GM12878 (cell line): ENCODE data around the gene ICA1. TPM values are rescaled to one million over a fixed set of nuclear protein-coding genes. Genes with fewer than 3 reads are reported as not detected.

Experiments
- ATAC-seq: fragments of 200-7000 bp; cut with Tn5 transposase; 3 replicates; pipeline ENCODE4 v1.9.1; 2020; ENCODE audit warnings: mild to moderate bottlenecking, moderate library complexity
- BruUV-seq: library from RNA; stranded (reverse); fragments of 400-500 nt; replicated peaks from 2 replicates; lab custom pipeline; 2021; lab: Mats Ljungman, UMichigan
- CTCF ChIA-PET: fragments of 300-600 bp; sonication (Branson Sonifier 250); formaldehyde crosslinking; extraction: SDS; loops from one replicate; lab custom pipeline; 2021; ENCODE audit warnings: inconsistent platforms; lab: Yijun Ruan, JAX
- POLR2A ChIA-PET: fragments of 350-600 bp; formaldehyde crosslinking; extraction: SDS; loops from one replicate; lab custom pipeline; 2021; ENCODE audit warnings: inconsistent platforms; lab: Charles Lee
- RAD21 ChIA-PET: fragments of 300-600 bp; sonication (Branson Sonifier 250); formaldehyde crosslinking; loops from one replicate; lab custom pipeline; 2023; ENCODE audit warnings: antibody characterized with exemption; ENCODE audit not compliant: unreplicated experiment; lab: Charles Lee
- SMC1A ChIA-PET: fragments of 300-600 bp; sonication (Branson Sonifier 250); formaldehyde crosslinking; loops from one replicate; lab custom pipeline; 2023; ENCODE audit not compliant: unreplicated experiment, uncharacterized antibody; lab: Charles Lee
- DNase-seq: peaks from one replicate; pipeline ENCODE4 v3.0.0-alpha.2; 2011; ENCODE audit warnings: low read depth, low spot score
- FAIRE-seq: peaks from 3 replicates; lab custom pipeline; 2011; peaks lifted over from hg19 to GRCh38; lab: Jason Lieb, UNC
- H2AFZ ChIP-seq: 2 replicates; pipeline ENCODE4 v1.6.0; 2011; ENCODE audit warnings: low read depth, low read length, control low read depth; ENCODE audit not compliant: control insufficient read depth
- H3K27ac ChIP-seq: 2 replicates; pipeline ENCODE4 v1.5.1; 2011; ENCODE audit warnings: control low read depth; ENCODE audit not compliant: control insufficient read depth, insufficient read depth
- H3K27me3 ChIP-seq, 2 experiments: replicated peaks in 1 of 2; 2 replicates each; pipeline versions ENCODE4 v1.6.0 to v1.6.1; 2011; ENCODE audit warnings: low read length in 1 of 2; ENCODE audit not compliant: control insufficient read depth in 2 of 2, insufficient read depth in 2 of 2
- H3K36me3 ChIP-seq, 2 experiments: 2 replicates each; pipeline ENCODE4 v1.5.1; 2011; ENCODE audit warnings: low read length in 1 of 2; ENCODE audit not compliant: control insufficient read depth in 2 of 2, insufficient read depth in 2 of 2
- H3K4me1 ChIP-seq: 2 replicates; pipeline ENCODE4 v1.6.1; 2011; ENCODE audit warnings: mild to moderate bottlenecking, low read length, moderate library complexity, mixed read lengths; ENCODE audit not compliant: control insufficient read depth, insufficient read depth
- H3K4me2 ChIP-seq: 2 replicates; pipeline ENCODE4 v1.6.0; 2011; ENCODE audit warnings: control low read depth; ENCODE audit not compliant: control insufficient read depth, insufficient read depth
- H3K4me3 ChIP-seq: fragments of 200-600 bp; sonication (generic); 2 replicates; pipeline ENCODE4 v1.5.1; 2016
- H3K79me2 ChIP-seq: 2 replicates; pipeline ENCODE4 v1.6.0; 2011; ENCODE audit warnings: low read length; ENCODE audit not compliant: control insufficient read depth, insufficient read depth
- H3K9ac ChIP-seq: 2 replicates; pipeline ENCODE4 v1.8.0; 2011; ENCODE audit warnings: low read length, control low read depth, mixed read lengths; ENCODE audit not compliant: control insufficient read depth, insufficient read depth
- H3K9me3 ChIP-seq: replicated peaks from 3 replicates; pipeline ENCODE4 v1.5.1; 2011; ENCODE audit warnings: mild to moderate bottlenecking, low read length; ENCODE audit not compliant: control insufficient read depth, insufficient read depth
- H4K20me1 ChIP-seq: 2 replicates; pipeline ENCODE4 v1.6.0; 2011; ENCODE audit not compliant: control insufficient read depth, insufficient read depth
- E2F4 ChIP-seq: IDR thresholded peaks from 2 replicates; pipeline ENCODE4 v1.6.1; 2012; ENCODE audit warnings: low read depth, low read length, improper control_type of control experiment
- RCOR1 ChIP-seq: conservative IDR thresholded peaks from 2 replicates; pipeline ENCODE4 v1.6.1; 2012; ENCODE audit warnings: low read depth, low read length, improper control_type of control experiment
- SUPT20H ChIP-seq: IDR thresholded peaks from 2 replicates; pipeline ENCODE4 v1.6.1; 2011; ENCODE audit warnings: low read depth, mild to moderate bottlenecking, low read length, moderate library complexity, borderline replicate concordance; ENCODE audit not compliant: control insufficient read depth
- ZNF274 ChIP-seq: IDR thresholded peaks from one replicate; pipeline ENCODE4 v1.8.0; 2011; ENCODE audit not compliant: insufficient read length, insufficient read depth
- WGBS: methylation state at CpG from one replicate; pipeline ENCODE4 v1.1.6; 2016; ENCODE audit warnings: low lambda C conversion rate; ENCODE audit not compliant: insufficient replicate concordance, insufficient coverage; ENCODE audit errors: missing lambda C conversion rate; 5-methylcytosine and 5-hydroxymethylcytosine counted together
- in situ Hi-C: fragments of 300-500 bp; cut with MboI; formaldehyde crosslinking; loops from 9 replicates; pipeline ENCODE4 v1.14.3; 2018; ENCODE audit warnings: mixed read lengths
- intact Hi-C: fragments of 100-400 bp; cut with micrococcal nuclease; formaldehyde crosslinking; loops from one replicate; pipeline ENCODE4 v1.14.2; 2022; ENCODE audit not compliant: unreplicated experiment
- polyA plus RNA-seq, 11 experiments: library from polyadenylated mRNA; depleted of rRNA in 4 of 11; unstranded in 6 of 11; stranded (reverse) in 5 of 11; fragments of >200 nt; fragmentation: Nextera tagmentation in 4 of 11; fragmentation: Illumina TruSeq in 1 of 11; extraction: Ambion mirVana in 4 of 11; extraction: Trizol in 1 of 11; gene quantifications; 1 replicate in 1 of 11; 2 replicates in 10 of 11; pipeline versions ENCODE4 v1.2.1 to v1.2.3, GENCODE V29; 2011 to 2016; ENCODE audit warnings: inconsistent platforms in 2 of 11, missing spikeins in 2 of 11, low read depth in 1 of 11
- total RNA-seq, 4 experiments: library from RNA; depleted of rRNA in 3 of 4; stranded (reverse); fragments of >200 nt in 3 of 4; fragmentation: Illumina TruSeq in 1 of 4; extraction: Trizol in 1 of 4; gene quantifications; 2 replicates each; pipeline versions ENCODE4 v1.2.1 to v1.2.3, GENCODE V29; 2013 to 2021
- TF ChIP-seq, protein P1 (sequence below): IDR thresholded peaks from 2 replicates; pipeline ENCODE4 v1.6.1; 2012; ENCODE audit warnings: improper control_type of control experiment, low read depth, low read length; ENCODE audit not compliant: insufficient replicate concordance
- TF ChIP-seq, protein P2 (sequence below): fragments of 450-650 bp; IDR thresholded peaks from 2 replicates; pipeline ENCODE4 v1.6.1; 2017; ENCODE audit warnings: mild to moderate bottlenecking
- TF ChIP-seq, protein P3 (sequence below): fragments of 450-650 bp; IDR thresholded peaks from 2 replicates; pipeline ENCODE4 v1.6.1; 2018; ENCODE audit warnings: borderline replicate concordance, mild to moderate bottlenecking; ENCODE audit not compliant: partially characterized antibody
- TF ChIP-seq, protein P4 (sequence below): IDR thresholded peaks from 2 replicates; pipeline ENCODE4 v1.6.1; 2011; ENCODE audit warnings: borderline replicate concordance, low read depth, mild to moderate bottlenecking, moderate library complexity, mixed read lengths, low read length; ENCODE audit not compliant: insufficient read depth; ENCODE audit errors: extremely low read length

ICA1 gene
- total and polyA plus RNA-seq, 10 of the 15 experiments (the other 5 are each of a cell fraction or from before 2014, with no cell fraction given): 1.3 to 35.1 (median 3.3) TPM

GRCh38 chr7:8210845-8211724, 50.9 kb downstream of the ICA1 start:
- ATAC-seq (no peak), DNase-seq (no peak), FAIRE-seq (no peak)
- WGBS: 62% methylated on average over 10 of the region's 10 CpGs
- POLR2A ChIA-PET: interaction anchor here (0.7 kb wide), 1 partner anchor 17 kb away, joined by 3 read pairs; no protein-coding TSS in a partner anchor
- in situ Hi-C loops: loop anchor here (10.0 to 25.0 kb wide), 2 partner anchors 526 to 624 kb away; no protein-coding TSS in a partner anchor
- H3K79me2 ChIP-seq: no peaks in the 10 kb centered on the region
- H3K36me3 ChIP-seq: no peaks in the 10 kb centered on the region
- no peaks in the 10 kb centered on the region for H3K9me3 ChIP-seq
- H3K27me3 ChIP-seq: no peaks in the 10 kb centered on the region
- SMC1A ChIA-PET: interaction anchor here (0.9 to 3.2 kb wide), 8 partner anchors 12 to 1108 kb away, joined by 3 to 11 read pairs (median 4); no protein-coding TSS in a partner anchor
- H4K20me1 ChIP-seq: no peaks in the 10 kb centered on the region
- no peak overlapping the region for H3K4me2 ChIP-seq
- H3K4me1 ChIP-seq: no peaks in the 10 kb centered on the region
- intact Hi-C loops: no loop called here
- H3K4me3 ChIP-seq: no peak overlapping the region
- RAD21 ChIA-PET: interaction anchor here (1.0 kb wide), 1 partner anchor 530 kb away, joined by 3 read pairs; no protein-coding TSS in a partner anchor
- BruUV-seq: no TSS peak
- no peak overlapping the region for H3K9ac ChIP-seq
- no peak overlapping the region for H2AFZ ChIP-seq
- H3K27ac ChIP-seq: no peak overlapping the region
- CTCF ChIA-PET: interaction anchor here (0.9 to 1.8 kb wide), 5 partner anchors 9 to 529 kb away, joined by 3 to 9 read pairs (median 3); no protein-coding TSS in a partner anchor
- TF ChIP-seq, protein P1, sequence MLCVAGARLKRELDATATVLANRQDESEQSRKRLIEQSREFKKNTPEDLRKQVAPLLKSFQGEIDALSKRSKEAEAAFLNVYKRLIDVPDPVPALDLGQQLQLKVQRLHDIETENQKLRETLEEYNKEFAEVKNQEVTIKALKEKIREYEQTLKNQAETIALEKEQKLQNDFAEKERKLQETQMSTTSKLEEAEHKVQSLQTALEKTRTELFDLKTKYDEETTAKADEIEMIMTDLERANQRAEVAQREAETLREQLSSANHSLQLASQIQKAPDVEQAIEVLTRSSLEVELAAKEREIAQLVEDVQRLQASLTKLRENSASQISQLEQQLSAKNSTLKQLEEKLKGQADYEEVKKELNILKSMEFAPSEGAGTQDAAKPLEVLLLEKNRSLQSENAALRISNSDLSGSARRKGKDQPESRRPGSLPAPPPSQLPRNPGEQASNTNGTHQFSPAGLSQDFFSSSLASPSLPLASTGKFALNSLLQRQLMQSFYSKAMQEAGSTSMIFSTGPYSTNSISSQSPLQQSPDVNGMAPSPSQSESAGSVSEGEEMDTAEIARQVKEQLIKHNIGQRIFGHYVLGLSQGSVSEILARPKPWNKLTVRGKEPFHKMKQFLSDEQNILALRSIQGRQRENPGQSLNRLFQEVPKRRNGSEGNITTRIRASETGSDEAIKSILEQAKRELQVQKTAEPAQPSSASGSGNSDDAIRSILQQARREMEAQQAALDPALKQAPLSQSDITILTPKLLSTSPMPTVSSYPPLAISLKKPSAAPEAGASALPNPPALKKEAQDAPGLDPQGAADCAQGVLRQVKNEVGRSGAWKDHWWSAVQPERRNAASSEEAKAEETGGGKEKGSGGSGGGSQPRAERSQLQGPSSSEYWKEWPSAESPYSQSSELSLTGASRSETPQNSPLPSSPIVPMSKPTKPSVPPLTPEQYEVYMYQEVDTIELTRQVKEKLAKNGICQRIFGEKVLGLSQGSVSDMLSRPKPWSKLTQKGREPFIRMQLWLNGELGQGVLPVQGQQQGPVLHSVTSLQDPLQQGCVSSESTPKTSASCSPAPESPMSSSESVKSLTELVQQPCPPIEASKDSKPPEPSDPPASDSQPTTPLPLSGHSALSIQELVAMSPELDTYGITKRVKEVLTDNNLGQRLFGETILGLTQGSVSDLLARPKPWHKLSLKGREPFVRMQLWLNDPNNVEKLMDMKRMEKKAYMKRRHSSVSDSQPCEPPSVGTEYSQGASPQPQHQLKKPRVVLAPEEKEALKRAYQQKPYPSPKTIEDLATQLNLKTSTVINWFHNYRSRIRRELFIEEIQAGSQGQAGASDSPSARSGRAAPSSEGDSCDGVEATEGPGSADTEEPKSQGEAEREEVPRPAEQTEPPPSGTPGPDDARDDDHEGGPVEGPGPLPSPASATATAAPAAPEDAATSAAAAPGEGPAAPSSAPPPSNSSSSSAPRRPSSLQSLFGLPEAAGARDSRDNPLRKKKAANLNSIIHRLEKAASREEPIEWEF: no peak
- TF ChIP-seq E2F4 (no peak), RCOR1 (no peak), SUPT20H (no peak), ZNF274 (no peak)
- TF ChIP-seq, protein P2, sequence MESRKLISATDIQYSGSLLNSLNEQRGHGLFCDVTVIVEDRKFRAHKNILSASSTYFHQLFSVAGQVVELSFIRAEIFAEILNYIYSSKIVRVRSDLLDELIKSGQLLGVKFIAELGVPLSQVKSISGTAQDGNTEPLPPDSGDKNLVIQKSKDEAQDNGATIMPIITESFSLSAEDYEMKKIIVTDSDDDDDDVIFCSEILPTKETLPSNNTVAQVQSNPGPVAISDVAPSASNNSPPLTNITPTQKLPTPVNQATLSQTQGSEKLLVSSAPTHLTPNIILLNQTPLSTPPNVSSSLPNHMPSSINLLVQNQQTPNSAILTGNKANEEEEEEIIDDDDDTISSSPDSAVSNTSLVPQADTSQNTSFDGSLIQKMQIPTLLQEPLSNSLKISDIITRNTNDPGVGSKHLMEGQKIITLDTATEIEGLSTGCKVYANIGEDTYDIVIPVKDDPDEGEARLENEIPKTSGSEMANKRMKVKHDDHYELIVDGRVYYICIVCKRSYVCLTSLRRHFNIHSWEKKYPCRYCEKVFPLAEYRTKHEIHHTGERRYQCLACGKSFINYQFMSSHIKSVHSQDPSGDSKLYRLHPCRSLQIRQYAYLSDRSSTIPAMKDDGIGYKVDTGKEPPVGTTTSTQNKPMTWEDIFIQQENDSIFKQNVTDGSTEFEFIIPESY: no peak
- TF ChIP-seq, protein P3, sequence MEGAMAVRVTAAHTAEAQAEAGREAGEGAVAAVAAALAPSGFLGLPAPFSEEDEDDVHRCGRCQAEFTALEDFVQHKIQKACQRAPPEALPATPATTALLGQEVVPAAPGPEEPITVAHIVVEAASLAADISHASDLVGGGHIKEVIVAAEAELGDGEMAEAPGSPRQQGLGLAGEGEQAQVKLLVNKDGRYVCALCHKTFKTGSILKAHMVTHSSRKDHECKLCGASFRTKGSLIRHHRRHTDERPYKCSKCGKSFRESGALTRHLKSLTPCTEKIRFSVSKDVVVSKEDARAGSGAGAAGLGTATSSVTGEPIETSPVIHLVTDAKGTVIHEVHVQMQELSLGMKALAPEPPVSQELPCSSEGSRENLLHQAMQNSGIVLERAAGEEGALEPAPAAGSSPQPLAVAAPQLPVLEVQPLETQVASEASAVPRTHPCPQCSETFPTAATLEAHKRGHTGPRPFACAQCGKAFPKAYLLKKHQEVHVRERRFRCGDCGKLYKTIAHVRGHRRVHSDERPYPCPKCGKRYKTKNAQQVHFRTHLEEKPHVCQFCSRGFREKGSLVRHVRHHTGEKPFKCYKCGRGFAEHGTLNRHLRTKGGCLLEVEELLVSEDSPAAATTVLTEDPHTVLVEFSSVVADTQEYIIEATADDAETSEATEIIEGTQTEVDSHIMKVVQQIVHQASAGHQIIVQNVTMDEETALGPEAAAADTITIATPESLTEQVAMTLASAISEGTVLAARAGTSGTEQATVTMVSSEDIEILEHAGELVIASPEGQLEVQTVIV: no peak
- TF ChIP-seq, protein P4, sequence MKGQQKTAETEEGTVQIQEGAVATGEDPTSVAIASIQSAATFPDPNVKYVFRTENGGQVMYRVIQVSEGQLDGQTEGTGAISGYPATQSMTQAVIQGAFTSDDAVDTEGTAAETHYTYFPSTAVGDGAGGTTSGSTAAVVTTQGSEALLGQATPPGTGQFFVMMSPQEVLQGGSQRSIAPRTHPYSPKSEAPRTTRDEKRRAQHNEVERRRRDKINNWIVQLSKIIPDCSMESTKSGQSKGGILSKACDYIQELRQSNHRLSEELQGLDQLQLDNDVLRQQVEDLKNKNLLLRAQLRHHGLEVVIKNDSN: no peak
